WTC11 (cell line): ENCODE measurements around the gene CABCOCO1. TPM values are rescaled to one million over a fixed set of nuclear protein-coding genes. Genes with fewer than 3 reads are reported as not detected.

Experiments used
- ATAC-seq: fragments of 200-7000 bp; cut with Tn5 transposase; 2 replicates; pipeline ENCODE4 v1.10.0; 2021; ENCODE audit warnings: mild to moderate bottlenecking, moderate library complexity
- CTCF ChIA-PET: fragments of 300-600 bp; sonication (Branson Sonifier 250); formaldehyde crosslinking; loops from one replicate; lab custom pipeline; 2021; ENCODE audit warnings: antibody characterized with exemption; lab: Charles Lee
- POLR2A ChIA-PET: fragments of 350-600 bp; sonication (Branson Sonifier 250); formaldehyde crosslinking; loops from one replicate; lab custom pipeline; 2021; ENCODE audit warnings: antibody characterized with exemption; lab: Charles Lee
- DNase-seq: peaks from one replicate; pipeline ENCODE4 v3.0.0; 2021; ENCODE audit warnings: low spot score
- H3K27ac Mint-ChIP-seq: 2 replicates; pipeline ENCODE4 v1.8.0; 2021; ENCODE audit warnings: mixed read lengths
- H3K27me3 Mint-ChIP-seq: 2 replicates; pipeline ENCODE4 v1.8.0; 2021; ENCODE audit warnings: low read depth, mild to moderate bottlenecking, moderate library complexity, mixed read lengths
- H3K36me3 Mint-ChIP-seq: 2 replicates; pipeline ENCODE4 v1.8.0; 2021; ENCODE audit warnings: mixed read lengths
- H3K4me1 Mint-ChIP-seq: 2 replicates; pipeline ENCODE4 v1.8.0; 2022; ENCODE audit warnings: mixed read lengths
- H3K4me3 Mint-ChIP-seq: 2 replicates; pipeline ENCODE4 v1.8.0; 2021; ENCODE audit warnings: mild to moderate bottlenecking, moderate library complexity, mixed read lengths
- H3K9me3 Mint-ChIP-seq: 2 replicates; pipeline ENCODE4 v1.8.0; 2021; ENCODE audit warnings: mixed read lengths
- CBFB ChIP-seq: sonication (generic); formaldehyde crosslinking; IDR thresholded peaks from 2 replicates; pipeline ENCODE4 v1.8.1; 2022; ENCODE audit warnings: mild to moderate bottlenecking, low read depth, missing genetic modification reagents
- CREB1 ChIP-seq: sonication (generic); formaldehyde crosslinking; IDR thresholded peaks from 2 replicates; pipeline ENCODE4 v1.8.0; 2023; ENCODE audit warnings: mild to moderate bottlenecking, missing genetic modification reagents
- EMX1 ChIP-seq: fragments of 250-450 bp; sonication (Bioruptor Pico); IDR thresholded peaks from 2 replicates; pipeline ENCODE4 v1.8.0; 2021; ENCODE audit warnings: mild to moderate bottlenecking
- ETV6 ChIP-seq: sonication (generic); formaldehyde crosslinking; IDR thresholded peaks from 2 replicates; pipeline ENCODE4 v1.8.1; 2022; ENCODE audit warnings: mild to moderate bottlenecking, missing genetic modification reagents
- FOXK1 ChIP-seq: sonication (generic); formaldehyde crosslinking; IDR thresholded peaks from 2 replicates; pipeline ENCODE4 v1.8.0; 2022; ENCODE audit warnings: mild to moderate bottlenecking, moderate library complexity, missing genetic modification reagents
- GRHL2 ChIP-seq: fragments of 250-450 bp; sonication (Bioruptor Pico); IDR thresholded peaks from 2 replicates; pipeline ENCODE4 v1.8.0; 2022; ENCODE audit warnings: mild to moderate bottlenecking, moderate library complexity; ENCODE audit not compliant: insufficient replicate concordance, severe bottlenecking
- IRF2 ChIP-seq: sonication (generic); formaldehyde crosslinking; IDR thresholded peaks from 2 replicates; pipeline ENCODE4 v1.8.0; 2022; ENCODE audit warnings: low read depth, missing genetic modification reagents, borderline replicate concordance
- NFATC4 ChIP-seq: fragments of 250-450 bp; sonication (Bioruptor Pico); IDR thresholded peaks from 2 replicates; pipeline ENCODE4 v1.9.0; 2021; ENCODE audit warnings: mild to moderate bottlenecking
- NR1H2 ChIP-seq: sonication (generic); formaldehyde crosslinking; IDR thresholded peaks from 2 replicates; pipeline ENCODE4 v1.9.0; 2021; ENCODE audit warnings: mild to moderate bottlenecking, moderate library complexity, missing genetic modification reagents
- PRRX2 ChIP-seq: fragments of 250-450 bp; sonication (Bioruptor Pico); IDR thresholded peaks from 2 replicates; pipeline ENCODE4 v1.8.0; 2021; ENCODE audit warnings: mild to moderate bottlenecking
- SMAD4 ChIP-seq: sonication (generic); formaldehyde crosslinking; IDR thresholded peaks from 2 replicates; pipeline ENCODE4 v1.8.0; 2022; ENCODE audit warnings: mild to moderate bottlenecking, missing genetic modification reagents
- SP1 ChIP-seq: sonication (generic); formaldehyde crosslinking; conservative IDR thresholded peaks from 2 replicates; pipeline ENCODE4 v1.8.1; 2022; ENCODE audit warnings: missing genetic modification reagents
- TCF7 ChIP-seq: sonication (generic); formaldehyde crosslinking; IDR thresholded peaks from 2 replicates; pipeline ENCODE4 v1.8.0; 2022; ENCODE audit warnings: mild to moderate bottlenecking, low read depth, missing genetic modification reagents, moderate library complexity
- TEAD1 ChIP-seq: sonication (generic); formaldehyde crosslinking; IDR thresholded peaks from 2 replicates; pipeline ENCODE4 v1.8.0; 2022; ENCODE audit warnings: mild to moderate bottlenecking, missing genetic modification reagents
- ZBTB21 ChIP-seq: sonication (generic); formaldehyde crosslinking; IDR thresholded peaks from 2 replicates; pipeline ENCODE4 v1.8.1; 2023; ENCODE audit warnings: mild to moderate bottlenecking, missing genetic modification reagents, borderline replicate concordance
- ZNF121 ChIP-seq: sonication (generic); formaldehyde crosslinking; IDR thresholded peaks from 2 replicates; pipeline ENCODE4 v1.8.0; 2023; ENCODE audit warnings: missing genetic modification reagents
- ZNF138 ChIP-seq: sonication (generic); formaldehyde crosslinking; conservative IDR thresholded peaks from 2 replicates; pipeline ENCODE4 v1.8.1; 2022; ENCODE audit warnings: mild to moderate bottlenecking, moderate library complexity, missing genetic modification reagents
- ZNF396 ChIP-seq: fragments of 250-450 bp; sonication (Bioruptor Pico); IDR thresholded peaks from 2 replicates; pipeline ENCODE4 v1.8.0; 2021; ENCODE audit warnings: mild to moderate bottlenecking, moderate library complexity, borderline replicate concordance
- total RNA-seq: library from RNA; stranded (reverse); gene quantifications from 3 replicates; pipeline ENCODE4 v1.2.3, GENCODE V29; 2021
- TF ChIP-seq, protein P1 (sequence below): sonication (generic); formaldehyde crosslinking; IDR thresholded peaks from 2 replicates; pipeline ENCODE4 v1.8.1; 2022; ENCODE audit warnings: mild to moderate bottlenecking, moderate library complexity, missing genetic modification reagents
- TF ChIP-seq, protein P2 (sequence below): fragments of 200-600 bp; IDR thresholded peaks from 2 replicates; pipeline ENCODE4 v1.8.0; 2022; ENCODE audit warnings: antibody characterized with exemption
- TF ChIP-seq, protein P3 (sequence below): sonication (generic); formaldehyde crosslinking; IDR thresholded peaks from 2 replicates; pipeline ENCODE4 v1.8.1; 2022; ENCODE audit warnings: missing genetic modification reagents, borderline replicate concordance
- TF ChIP-seq, protein P4 (sequence below): sonication (generic); formaldehyde crosslinking; IDR thresholded peaks from 2 replicates; pipeline ENCODE4 v1.8.0; 2023; ENCODE audit warnings: missing genetic modification reagents
- TF ChIP-seq, protein P5 (sequence below): sonication (generic); formaldehyde crosslinking; IDR thresholded peaks from 2 replicates; pipeline ENCODE4 v1.8.0; 2022; ENCODE audit warnings: mild to moderate bottlenecking, missing genetic modification reagents
- TF ChIP-seq, protein P6 (sequence below): sonication (generic); formaldehyde crosslinking; IDR thresholded peaks from 2 replicates; pipeline ENCODE4 v1.8.0; 2022; ENCODE audit warnings: mild to moderate bottlenecking, missing genetic modification reagents

The CABCOCO1 gene
- total RNA-seq, 1 experiment from 2014 or later: not detected

DNA sequence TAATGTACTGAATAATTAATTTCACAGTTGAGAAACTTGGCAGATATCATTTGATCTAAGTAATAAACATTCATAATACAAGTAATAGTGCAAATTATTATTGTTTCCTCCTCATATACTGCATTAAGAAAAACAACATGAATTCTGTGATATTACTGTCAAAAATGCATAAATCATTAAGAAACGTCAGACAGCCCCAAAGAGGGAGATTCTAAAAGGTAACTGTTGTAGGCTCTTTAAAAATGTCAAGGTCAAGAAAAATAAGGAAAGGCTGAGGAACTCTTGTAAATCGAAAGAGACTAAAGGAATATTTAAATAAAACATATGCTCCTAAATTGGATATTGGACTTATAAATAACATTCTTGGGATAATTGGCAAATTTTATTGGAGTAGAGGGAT, 67.9 kb downstream of the CABCOCO1 start (continued):
- TF ChIP-seq, protein P1, sequence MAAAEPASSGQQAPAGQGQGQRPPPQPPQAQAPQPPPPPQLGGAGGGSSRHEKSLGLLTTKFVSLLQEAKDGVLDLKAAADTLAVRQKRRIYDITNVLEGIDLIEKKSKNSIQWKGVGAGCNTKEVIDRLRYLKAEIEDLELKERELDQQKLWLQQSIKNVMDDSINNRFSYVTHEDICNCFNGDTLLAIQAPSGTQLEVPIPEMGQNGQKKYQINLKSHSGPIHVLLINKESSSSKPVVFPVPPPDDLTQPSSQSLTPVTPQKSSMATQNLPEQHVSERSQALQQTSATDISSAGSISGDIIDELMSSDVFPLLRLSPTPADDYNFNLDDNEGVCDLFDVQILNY (CRISPR knock-in tag): no peak
- TF ChIP-seq, protein P2, sequence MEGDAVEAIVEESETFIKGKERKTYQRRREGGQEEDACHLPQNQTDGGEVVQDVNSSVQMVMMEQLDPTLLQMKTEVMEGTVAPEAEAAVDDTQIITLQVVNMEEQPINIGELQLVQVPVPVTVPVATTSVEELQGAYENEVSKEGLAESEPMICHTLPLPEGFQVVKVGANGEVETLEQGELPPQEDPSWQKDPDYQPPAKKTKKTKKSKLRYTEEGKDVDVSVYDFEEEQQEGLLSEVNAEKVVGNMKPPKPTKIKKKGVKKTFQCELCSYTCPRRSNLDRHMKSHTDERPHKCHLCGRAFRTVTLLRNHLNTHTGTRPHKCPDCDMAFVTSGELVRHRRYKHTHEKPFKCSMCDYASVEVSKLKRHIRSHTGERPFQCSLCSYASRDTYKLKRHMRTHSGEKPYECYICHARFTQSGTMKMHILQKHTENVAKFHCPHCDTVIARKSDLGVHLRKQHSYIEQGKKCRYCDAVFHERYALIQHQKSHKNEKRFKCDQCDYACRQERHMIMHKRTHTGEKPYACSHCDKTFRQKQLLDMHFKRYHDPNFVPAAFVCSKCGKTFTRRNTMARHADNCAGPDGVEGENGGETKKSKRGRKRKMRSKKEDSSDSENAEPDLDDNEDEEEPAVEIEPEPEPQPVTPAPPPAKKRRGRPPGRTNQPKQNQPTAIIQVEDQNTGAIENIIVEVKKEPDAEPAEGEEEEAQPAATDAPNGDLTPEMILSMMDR: no peak
- TF ChIP-seq TCF7 (CRISPR knock-in tag): no peak
- no peak for TF ChIP-seq PRRX2
- no peak for TF ChIP-seq ZNF138 (CRISPR knock-in tag)
- TF ChIP-seq, protein P3, sequence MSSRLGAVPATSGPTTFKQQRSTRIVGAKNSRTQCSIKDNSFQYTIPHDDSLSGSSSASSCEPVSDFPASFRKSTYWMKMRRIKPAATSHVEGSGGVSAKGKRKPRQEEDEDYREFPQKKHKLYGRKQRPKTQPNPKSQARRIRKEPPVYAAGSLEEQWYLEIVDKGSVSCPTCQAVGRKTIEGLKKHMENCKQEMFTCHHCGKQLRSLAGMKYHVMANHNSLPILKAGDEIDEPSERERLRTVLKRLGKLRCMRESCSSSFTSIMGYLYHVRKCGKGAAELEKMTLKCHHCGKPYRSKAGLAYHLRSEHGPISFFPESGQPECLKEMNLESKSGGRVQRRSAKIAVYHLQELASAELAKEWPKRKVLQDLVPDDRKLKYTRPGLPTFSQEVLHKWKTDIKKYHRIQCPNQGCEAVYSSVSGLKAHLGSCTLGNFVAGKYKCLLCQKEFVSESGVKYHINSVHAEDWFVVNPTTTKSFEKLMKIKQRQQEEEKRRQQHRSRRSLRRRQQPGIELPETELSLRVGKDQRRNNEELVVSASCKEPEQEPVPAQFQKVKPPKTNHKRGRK (CRISPR knock-in tag): no peak
- no peak for TF ChIP-seq SP1 (CRISPR knock-in tag)

DNA sequence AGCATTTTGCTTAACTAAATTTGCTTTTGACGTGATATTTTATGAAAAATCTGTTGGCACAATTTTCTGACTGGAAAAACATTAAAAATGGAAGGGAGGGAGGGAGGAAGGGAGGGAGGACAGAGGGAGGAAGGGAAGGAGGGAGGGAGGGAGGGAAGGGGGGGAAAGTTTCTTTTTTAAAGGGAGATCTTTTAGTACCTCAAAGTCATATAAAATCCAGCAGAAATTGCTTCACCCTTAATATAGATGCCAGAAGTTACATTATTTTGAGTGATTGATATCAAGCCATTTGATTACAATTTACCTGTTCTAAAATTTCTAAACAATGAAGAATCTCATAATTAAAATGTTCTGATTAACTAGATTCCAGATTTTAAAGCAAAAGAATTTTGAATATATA, 68.9 kb downstream of the CABCOCO1 start:
- peaks cover 15% of the 10 kb centered on the region for H3K4me1 Mint-ChIP-seq
- H3K9me3 Mint-ChIP-seq: peaks cover 12% of the 10 kb centered on the region
- TF ChIP-seq NR1H2 (CRISPR knock-in tag): no peak
- DNase-seq: no peak
- no peak overlapping the region for H3K4me3 Mint-ChIP-seq
- ATAC-seq: no peak
- POLR2A ChIA-PET: no interaction called here
- CTCF ChIA-PET: no interaction called here
- H3K27me3 Mint-ChIP-seq: no peaks in the 10 kb centered on the region
- H3K36me3 Mint-ChIP-seq: no peaks in the 10 kb centered on the region
- H3K27ac Mint-ChIP-seq: no peak overlapping the region

DNA sequence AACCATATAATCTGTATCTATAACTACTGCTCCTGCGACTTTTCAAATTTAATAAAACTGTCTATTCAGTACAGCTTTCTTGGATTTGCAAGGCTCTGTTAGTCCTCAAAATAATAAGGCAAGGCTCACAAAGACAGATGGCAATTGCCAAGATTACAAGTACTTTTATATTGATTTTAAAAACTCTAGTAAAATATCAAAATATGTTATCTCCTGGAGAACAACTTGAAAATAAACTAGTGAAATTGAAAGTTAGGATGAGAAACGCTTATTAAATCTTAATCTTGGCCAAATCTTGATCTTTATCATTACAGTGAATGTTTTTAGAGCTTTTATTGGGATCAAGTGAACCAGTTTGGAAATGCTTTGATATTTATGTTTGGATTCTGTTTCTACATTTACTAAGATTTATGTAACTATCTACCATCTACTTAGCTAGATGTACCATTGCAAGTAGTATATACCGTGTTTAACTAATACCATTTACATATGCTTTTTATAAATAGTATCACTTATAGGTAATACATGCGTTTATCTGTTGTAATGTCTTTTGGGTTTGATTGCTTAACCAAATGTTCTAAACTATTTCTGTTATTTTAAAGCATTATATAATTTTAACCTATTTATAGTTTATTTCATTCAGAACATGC, 70.0 kb downstream of the CABCOCO1 start:
- Mint-ChIP-seq H3K36me3 (0 out of 2 replicates have a peak, but pooled peaks cover 3% of the 10 kb centered on the region), H3K4me1 (peaks cover 15% of the 10 kb centered on the region), H3K9me3 (peaks cover 17% of the 10 kb centered on the region), H3K27me3 (no peaks in the 10 kb centered on the region), H3K4me3 (no peak overlapping the region), H3K27ac (no peak overlapping the region)
- POLR2A ChIA-PET: no interaction called here
- TF ChIP-seq CREB1 (CRISPR knock-in tag) (no peak), GRHL2 (CRISPR knock-in tag) (no peak), ETV6 (no peak), ZNF121 (CRISPR knock-in tag) (no peak), EMX1 (CRISPR knock-in tag) (no peak), NFATC4 (CRISPR knock-in tag) (no peak), ZNF396 (CRISPR knock-in tag) (no peak), FOXK1 (CRISPR knock-in tag) (no peak), CBFB (CRISPR knock-in tag) (no peak), SP1 (CRISPR knock-in tag) (no peak), TEAD1 (CRISPR knock-in tag) (no peak), SMAD4 (no peak), IRF2 (no peak), ZBTB21 (CRISPR knock-in tag) (no peak)
- TF ChIP-seq, protein P4, sequence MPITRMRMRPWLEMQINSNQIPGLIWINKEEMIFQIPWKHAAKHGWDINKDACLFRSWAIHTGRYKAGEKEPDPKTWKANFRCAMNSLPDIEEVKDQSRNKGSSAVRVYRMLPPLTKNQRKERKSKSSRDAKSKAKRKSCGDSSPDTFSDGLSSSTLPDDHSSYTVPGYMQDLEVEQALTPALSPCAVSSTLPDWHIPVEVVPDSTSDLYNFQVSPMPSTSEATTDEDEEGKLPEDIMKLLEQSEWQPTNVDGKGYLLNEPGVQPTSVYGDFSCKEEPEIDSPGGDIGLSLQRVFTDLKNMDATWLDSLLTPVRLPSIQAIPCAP (CRISPR knock-in tag): no peak
- TF ChIP-seq, protein P5, sequence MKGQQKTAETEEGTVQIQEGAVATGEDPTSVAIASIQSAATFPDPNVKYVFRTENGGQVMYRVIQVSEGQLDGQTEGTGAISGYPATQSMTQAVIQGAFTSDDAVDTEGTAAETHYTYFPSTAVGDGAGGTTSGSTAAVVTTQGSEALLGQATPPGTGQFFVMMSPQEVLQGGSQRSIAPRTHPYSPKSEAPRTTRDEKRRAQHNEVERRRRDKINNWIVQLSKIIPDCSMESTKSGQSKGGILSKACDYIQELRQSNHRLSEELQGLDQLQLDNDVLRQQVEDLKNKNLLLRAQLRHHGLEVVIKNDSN: no peak
- TF ChIP-seq, protein P6, sequence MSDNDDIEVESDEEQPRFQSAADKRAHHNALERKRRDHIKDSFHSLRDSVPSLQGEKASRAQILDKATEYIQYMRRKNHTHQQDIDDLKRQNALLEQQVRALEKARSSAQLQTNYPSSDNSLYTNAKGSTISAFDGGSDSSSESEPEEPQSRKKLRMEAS (CRISPR knock-in tag): no peak
- TF ChIP-seq, protein P2: no peak
- CTCF ChIA-PET: interaction anchor here (0.6 to 2.7 kb wide), 10 partner anchors 9 to 916 kb away, joined by 3 to 11 read pairs (median 4); no protein-coding TSS in a partner anchor
- ATAC-seq (no peak), DNase-seq (no peak)
